GM21390 (cell line): ENCODE results near the gene FCN3.

Source experiments
- ATAC-seq: cut with Tn5 transposase; IDR thresholded peaks from one replicate; pipeline ENCODE4 v1.9.1; 2021; ENCODE audit not compliant: unreplicated experiment

FCN3 gene

DNA sequence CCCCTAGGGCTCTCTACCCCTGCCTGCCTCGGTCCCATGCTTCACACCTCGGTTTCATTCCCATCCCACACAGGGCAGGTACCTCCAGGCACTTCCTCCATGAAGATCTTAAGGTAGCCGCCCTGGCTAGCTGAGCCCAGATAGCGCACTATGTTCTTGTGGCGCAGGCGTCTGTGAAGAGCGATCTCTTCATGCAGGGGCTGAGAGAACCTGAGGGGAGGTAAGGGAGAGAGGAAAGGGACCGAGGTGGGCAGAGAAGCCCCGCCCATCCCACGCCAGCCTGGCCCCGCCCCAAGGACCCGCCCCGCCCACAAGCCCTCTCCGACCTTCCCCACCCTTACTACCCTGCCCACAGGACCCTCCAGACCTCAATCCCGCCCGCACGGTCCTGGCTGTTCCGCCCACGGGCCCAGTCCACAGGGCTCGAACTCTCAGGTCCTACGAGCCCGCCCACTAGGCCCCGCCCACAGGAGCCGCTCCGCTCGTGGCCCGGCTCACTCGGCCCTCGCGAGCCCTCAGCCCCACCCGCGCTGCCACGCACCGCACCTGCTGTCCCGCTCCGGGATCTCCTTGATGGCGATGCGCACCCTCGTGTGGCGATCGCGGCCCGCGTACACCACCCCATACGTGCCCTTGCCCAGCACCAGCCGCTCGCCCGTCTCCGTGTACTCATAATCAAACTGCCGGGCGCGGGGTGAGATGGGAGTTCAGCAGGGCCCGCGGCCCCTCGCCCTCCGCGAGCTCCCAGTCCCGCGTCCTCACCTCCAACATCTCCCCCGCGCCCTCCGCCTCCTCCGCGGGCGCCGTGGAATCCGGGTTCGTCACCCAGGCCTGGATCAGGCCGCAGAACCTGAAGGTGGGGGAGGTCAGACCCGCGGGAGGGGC is 14.2 kb downstream of the FCN3 start:
- ATAC-seq: no peak

DNA sequence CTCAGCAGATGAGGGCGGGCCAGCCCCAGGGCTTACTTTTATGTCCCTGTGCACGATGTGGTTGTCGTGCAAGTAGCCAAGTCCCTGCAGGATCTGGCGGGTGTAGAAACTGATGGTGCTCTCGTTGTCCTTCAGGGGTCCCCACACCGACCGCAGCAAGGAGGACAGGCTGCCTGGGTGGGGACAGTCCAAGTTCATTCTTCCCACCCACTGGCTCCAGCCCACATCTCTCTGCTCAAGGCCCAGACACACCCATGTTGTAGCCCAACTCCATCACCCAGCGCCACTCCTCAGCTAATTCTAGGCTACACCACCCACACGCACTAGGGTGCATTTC is 14.8 kb downstream of the FCN3 start:
- ATAC-seq: no peak

DNA sequence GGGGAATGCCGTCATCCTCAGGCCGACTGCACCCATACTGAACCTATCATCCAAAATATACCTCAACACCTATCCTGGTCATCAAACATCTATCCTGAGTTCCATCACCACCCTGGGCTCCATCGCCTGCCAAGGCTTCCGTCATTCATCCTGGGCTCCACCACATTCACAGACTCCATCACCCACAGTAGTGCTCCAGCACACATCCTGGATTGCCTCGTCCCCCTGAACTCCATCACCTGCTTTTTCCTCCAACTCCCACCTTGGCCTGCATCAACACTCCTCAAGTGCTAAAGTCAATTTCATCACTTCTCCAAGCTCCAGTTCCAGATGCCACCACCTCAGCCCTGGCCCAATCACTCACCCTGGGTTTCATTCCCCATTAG is 15.7 kb downstream of the FCN3 start:
- no peak for ATAC-seq

DNA sequence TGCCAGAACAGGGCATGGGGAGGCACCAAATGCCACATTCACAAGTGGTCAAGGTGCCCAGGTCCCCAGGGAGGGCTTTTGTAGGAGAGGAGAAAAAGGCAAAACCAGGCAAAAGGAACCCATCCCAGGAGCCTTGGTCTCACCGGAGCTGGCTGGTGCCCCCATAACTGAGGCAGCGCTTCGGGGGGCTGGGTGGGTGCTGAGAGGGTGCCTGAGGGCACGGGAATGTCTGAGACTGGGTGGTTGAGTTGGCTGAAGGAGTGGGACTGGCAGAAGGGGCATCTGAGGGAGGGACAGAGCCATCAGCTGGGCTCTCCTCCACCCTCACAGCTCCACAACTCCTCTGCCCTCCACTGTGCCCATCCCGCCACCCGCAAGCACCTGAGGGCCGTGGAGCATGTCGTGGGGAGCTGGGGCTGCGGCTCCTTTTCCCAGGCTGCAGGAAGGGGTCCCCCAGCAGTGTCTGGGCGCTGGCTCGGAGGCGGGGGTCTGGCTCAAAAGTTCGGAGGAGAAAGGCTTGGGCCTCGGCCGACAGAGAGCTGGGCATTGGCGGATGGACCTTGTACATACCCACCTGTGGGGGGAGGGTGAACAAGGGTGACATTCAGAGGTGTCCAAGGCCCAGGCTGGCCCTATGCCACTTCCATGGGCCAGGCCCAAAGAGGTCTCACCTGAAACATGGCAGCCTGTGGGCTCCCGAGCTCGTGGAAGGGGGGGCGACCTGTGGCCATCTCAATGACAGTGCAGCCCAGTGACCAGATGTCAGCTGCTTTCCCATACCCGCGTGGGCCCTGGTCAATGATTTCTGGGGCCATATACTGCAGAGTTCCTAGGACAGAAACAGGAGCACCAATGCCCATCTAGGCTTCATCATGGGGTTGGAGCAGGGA is 16.3 kb downstream of the FCN3 start:
- ATAC-seq: no peak

DNA sequence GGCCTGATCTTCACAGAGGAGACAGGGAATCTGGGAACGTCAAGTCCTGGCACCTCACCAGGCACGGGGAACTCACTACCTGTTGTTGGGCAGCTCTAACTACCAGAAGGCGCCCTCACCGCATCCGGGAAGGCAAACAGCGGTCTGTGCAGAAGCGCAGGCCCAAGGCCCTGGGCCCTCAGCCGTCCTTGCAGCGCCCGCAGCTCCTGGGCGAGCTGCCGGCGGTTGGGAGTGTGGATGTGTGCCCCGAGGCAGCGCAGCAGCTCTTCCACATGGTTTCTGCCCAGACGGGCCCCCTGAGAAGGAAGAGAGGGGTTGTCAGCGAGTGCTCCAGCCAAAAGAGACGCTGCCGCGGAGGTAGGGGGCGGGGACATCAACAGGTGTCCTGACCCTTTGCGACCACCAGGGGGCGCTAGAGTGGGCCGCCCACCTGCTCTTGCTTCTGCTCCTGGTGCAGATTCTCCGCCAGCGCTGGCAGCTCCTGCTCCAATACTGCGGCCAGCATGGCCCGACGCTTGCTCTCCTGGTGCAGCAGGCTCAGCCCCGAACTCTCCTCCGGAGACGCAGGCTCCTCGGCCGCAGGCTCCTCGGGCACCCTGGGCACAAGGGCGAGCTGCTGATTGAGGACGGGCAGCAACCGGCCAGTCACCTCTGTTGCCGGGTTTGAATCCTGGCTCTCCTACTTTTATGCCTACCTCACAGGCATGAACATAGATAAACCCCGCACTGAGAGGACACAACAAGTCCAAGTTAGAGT is 17.2 kb downstream of the FCN3 start:
- no peak for ATAC-seq

DNA sequence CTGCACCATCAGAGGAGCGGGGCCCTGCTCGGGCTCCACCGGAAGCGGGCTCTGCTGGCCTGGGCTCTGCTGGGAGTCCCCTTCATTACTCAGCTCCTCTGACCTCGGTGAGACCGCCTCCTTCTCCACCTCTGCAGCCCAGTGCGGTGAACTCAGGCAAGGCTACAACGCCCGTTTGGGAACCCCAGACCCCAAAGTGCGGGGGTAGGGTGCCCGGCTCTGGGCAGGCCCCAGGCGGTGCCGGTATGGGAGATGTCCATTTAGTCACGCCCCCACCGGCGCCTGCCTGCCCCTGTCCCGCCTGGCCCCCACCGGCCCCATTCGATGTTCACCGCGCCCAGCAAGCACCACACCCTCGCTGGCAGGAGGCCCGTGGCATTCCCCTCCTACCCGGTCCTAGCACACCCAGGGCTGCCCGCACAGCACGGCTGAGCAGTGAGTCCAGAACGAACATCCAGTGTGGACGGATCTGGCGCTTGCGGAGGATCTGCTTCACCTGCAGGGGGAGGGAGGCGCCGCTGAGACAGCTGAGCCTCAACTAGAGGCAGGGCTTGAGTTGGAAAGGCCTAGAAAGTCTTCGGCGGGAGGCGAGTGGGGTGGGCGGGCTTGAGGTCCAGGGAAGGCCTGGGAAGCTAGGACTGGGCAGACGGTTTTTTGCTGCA is 17.9 kb downstream of the FCN3 start:
- no peak for ATAC-seq

DNA sequence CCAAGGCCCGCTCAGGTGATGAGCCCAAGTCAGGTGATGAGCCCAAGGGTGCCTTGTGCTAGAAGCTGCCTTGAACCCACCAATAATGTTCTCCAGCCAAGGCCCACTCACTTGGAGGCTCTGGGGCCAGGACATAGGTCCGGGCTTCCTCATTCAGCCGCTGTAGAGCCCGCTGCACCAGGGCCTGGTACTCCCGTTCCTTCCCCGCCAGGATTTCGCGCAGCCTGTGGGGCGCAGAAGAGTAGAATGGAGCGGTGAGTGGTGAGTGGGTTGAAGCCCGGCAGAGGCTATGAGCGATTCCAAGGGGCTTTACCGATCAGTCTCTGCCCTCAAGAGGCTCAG is 18.4 kb downstream of the FCN3 start:
- no peak for ATAC-seq

DNA sequence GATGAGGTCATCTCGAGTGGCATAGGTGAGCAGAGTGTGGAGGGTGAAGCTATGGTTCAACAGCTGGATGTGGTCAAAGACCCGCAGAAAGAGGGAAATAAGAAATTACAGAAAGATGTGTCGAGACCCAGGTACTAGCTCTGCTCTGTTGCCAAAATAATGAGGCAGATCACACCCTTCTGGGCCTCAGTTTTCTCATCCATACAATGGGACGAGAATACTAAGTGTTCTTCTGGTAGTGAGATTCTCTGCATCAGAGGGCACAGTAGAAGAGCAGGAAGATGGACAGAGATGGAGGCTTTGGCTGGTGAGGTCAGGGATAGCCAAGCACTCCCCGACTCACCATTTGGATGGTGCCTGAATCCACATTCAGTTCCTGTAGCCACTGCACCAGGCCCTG is 18.9 kb downstream of the FCN3 start:
- ATAC-seq: no peak

DNA sequence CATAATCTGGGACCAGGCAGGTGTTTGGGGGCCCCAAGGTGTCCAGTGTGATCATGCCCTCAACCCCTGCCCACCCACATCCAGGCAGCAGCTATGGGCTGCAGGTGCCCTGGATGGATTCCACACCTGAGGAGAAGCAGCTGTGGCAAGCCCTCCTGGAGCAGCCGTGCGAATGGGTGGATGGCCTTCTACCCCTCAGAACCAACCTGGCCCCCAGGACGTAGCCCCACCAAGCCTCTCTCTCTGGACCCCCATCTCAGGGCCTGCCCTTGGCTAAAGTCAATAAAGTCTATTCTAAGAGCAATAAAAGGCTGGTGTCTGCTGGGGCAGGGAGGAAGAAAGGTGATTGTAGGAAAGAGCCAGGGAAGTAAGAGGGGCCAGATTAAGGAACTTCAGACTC is 21.0 kb downstream of the FCN3 start:
- no peak for ATAC-seq

DNA sequence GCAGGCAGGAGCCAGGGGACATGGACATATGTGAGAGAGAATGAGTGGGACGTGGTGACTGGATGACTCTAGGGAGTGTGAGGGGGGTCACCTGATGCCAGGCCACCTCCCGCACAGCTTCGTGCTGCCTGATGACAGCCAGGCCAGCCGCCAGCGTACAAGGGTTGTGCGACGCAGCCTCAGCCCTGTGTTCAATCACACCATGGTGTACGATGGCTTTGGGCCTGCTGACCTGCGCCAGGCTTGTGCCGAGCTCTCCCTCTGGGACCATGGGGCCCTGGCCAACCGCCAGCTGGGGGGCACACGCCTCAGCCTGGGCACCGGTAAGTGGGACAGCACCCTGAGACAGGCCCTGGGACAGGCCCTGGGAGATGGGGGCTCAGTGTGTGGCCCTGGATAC is 21.5 kb downstream of the FCN3 start:
- no peak for ATAC-seq

DNA sequence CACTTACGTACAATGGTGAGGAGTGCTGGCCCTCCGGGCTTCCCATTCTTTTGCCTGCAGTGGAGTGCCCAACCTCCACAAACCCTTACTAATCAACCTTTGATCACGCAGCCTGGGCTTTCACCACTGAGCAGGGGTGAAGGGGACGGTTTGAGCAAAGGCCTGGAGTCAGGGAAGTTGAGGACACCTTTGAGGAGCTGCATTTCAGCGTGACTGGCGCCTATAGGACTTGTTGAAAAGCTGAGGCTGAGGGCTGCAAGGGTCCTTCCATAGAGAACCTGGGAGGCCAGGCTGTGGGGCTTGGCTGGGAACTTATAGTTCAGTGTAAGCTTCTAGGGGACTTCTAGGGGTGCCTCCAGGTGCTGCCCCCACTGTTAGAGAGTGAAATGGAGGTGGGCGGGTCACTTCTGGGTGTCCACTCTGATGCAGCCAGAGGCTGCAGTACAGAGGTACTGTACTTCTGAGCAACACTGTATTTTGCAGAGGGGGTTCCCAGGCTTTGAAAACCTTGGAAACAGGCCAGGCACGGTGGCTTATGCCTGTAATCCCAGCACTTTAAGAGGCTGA is 23.0 kb downstream of the FCN3 start:
- ATAC-seq: no peak

DNA sequence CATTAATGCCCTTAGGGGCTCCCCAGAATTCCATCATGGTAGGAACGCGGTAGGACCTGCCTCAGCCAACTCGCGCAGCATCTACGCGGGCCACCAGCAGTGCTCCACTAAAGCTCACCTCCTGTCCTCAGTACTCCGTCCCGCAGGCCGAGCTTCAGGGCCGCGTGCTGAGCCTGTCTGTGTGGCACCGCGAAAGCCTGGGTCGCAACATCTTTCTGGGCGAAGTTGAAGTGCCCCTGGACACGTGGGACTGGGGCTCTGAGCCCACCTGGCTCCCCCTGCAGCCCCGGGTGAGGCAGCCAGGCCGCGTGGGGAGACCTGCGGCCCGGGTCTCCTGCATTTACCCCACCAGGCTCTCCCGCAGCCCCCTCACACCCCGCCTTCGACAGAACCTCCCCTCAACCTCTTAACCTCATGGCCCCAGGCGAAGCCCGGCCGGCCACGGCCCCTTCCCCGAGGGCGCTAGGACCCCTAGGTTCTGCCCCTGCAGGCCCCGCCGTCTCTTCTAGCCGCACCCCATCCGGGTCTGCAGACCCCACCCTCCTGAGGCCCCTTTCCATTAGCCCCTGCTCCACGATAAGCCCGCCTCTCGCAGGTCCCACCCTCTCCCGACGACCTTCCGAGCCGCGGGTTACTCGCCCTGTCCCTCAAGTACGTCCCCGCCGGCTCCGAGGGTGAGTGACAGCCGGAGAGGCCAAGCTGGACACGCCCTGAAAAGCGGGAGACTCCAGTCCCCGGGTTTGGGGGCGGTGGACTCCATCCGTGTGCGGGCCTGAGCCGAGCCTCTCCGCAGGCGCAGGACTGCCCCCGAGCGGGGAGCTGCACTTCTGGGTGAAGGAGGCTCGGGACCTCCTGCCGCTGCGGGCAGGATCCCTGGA is 23.7 kb downstream of the FCN3 start:
- no peak for ATAC-seq

DNA sequence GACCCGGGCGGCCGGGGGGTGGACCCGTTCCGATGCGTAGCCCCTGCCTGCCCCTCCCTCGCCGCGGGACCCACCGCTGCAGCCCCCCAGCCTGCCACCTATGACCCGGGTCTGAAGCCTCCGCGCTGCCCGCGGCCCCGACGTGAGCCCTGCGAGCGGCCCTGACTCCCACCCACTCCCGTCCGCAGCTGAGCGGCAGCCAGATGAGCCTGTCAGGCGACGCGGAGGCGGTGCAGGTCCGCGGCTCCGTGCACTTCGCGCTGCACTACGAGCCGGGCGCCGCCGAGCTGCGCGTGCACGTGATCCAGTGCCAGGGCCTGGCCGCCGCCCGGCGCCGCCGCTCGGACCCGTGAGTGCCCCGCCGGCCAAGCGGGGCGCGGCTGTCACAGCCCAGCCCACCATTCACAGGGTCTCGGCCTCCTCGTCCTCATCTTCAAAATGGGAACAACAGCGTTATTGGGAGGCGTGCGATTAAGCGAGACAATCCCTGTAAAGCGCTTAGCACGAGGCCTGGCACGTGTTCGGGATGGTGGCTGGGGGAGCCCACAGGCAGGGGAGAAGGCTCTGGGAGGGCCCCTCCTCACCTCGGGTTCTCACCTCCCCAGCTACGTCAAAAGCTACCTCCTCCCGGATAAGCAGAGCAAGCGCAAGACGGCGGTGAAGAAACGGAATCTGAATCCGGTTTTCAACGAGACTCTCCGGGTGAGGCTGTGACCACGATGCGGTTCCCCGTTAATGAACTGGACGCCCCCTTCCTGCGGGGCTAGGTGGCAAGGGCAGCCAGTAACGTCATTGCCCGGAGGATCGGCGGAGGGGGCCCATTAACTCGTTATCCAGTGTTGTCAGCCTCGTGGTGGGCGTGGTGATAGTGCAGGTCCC is 24.6 kb downstream of the FCN3 start:
- no peak for ATAC-seq

DNA sequence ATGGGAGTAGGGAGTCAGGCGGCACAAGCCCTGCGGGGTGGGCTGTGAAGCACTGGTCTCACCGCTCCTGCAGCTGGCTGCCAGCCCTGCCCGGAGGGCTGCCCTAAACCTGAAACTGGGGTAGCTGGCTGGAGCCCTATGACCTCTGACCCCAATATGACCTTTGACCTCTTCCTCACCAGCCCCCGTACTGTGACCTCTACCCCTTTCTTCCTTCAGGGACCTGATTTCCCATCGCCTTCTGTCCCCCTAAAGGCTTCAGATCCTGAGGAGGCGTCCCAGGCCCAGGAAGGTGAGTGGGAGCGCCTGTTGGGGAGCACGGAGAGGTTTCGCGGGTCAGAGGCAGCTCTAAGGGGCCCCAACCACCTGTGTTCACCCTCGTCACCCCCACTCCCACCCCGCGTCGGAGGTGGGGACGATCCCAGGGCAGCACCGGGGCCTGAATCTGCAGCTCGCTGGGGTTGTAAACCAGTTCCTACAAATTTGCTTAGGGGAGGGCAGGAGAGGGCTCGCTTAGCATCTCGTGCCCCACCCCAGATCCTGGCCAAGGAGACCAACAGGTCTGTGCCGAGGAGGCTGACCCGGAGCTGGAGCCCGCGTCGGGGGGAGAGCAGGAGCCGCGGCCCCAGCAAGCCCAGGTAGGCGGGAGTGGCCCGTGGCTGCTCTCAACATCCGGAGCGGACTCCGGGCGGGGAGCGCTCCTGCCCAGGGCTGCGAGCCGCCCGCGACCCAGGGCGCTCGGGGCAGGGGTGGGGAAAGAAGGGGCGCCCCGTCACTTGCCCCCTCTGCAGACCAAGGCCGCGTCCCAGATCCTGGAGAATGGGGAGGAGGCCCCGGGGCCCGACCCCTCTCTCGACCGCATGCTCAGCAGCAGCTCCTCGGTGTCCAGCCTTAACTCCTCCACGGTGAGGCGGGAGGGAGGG is 25.5 kb downstream of the FCN3 start:
- no peak for ATAC-seq

DNA sequence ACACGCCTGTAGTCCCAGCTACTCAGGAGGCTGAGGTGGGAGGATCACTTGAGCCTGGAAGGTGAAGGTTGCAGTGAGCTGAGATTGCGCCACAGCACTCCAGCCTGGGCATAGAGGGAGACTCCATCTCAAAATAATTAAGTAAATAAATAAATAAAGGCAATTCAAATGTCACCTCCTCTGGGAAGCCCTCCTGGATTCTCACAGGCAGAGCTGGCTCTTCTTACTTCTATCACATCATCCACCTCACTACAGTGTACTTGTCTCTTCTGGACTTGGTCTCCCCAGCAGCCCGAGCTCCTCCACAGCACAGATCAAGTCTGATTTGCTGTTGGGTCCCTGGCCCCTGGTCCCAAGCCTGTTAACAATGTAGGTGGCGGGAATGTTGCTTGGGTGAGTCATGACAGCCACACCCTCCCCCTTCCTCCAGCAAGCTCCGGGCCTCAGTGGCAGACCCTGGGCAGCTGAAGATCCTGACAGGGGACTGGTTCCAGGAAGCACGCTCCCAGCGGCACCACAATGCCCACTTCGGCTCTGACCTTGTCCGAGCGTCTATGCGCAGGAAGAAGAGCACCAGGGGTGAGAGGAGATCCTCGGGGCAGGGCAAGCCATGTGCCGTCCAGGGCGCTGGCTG is 27.5 kb downstream of the FCN3 start:
- ATAC-seq: no peak

DNA sequence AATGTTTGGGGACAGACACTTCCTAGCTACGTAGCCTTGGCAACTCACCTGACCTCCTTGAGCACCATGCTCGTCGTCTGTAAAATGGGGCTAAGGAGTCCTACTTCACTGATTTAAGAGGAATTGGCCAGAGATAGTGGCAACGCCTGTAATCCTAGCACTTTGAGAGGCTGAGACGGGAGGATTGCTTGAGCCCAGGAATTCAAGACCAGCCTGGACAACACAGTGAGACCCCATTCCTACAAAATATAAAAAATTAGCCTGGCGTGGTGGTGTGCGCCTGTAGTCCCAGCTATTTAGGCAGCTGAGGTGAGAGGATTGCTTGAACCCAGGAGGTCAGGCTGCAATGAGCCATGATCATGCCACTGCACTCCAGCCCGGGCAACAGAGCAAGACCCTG is 28.3 kb downstream of the FCN3 start:
- no peak for ATAC-seq

DNA sequence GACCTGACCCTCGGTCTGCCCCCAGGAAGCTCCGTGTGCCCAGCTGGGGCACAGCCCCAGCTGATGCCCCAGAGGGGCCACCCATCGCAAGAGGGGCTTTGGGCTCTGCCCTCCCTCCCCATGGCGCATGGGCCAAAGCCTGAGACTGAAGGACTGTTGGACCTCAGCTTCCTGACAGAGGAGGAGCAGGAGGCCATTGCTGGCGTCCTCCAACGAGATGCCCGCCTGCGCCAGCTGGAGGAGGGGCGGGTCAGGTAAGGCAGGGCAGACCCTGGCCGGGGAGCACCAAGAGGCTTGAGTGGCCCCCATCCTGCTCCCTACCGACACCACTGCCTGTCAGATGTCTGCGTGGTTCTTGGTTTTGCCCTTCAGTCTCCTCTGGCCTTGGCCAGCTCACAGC is 29.4 kb downstream of the FCN3 start:
- ATAC-seq: no peak
